ENCODE results near the gene ACAP2. TPM values are rescaled to one million over a fixed set of nuclear protein-coding genes. Genes with fewer than 3 reads are reported as not detected.

ACAP2 gene
- total RNA-seq, 1 experiment from 2014 or later, result 42.9 TPM

- Histone ChIP-seq H3K36me3 (ENCODE audit: control insufficient read depth, insufficient read depth, low read length) (no peaks in the 10 kb centered on the region), H3K9me3 (no peaks in the 10 kb centered on the region), H3K27me3 (replicated peaks; ENCODE audit: control insufficient read depth, insufficient read depth, low read length) (no peaks in the 10 kb centered on the region), H3K4me3 (ENCODE audit: low read depth, low read length) (no peak overlapping the region), H3K4me1 (peaks cover 9% of the 10 kb centered on the region; the same call in 1 of the 2 replicates)
- POLR2A ChIA-PET, result no interaction called here
- intact Hi-C loops (cut with micrococcal nuclease; ENCODE audit: unreplicated experiment), result no loop called here
- Mint-ChIP-seq H3K36me3 (ENCODE audit: insufficient read depth, unreplicated experiment) (no peaks in the 10 kb centered on the region), H3K27ac (ENCODE audit: unreplicated experiment) (no peak overlapping the region), H3K9me3 (ENCODE audit: unreplicated experiment) (no peaks in the 10 kb centered on the region), H3K4me3 (ENCODE audit: unreplicated experiment) (no peak overlapping the region), H3K27me3 (ENCODE audit: insufficient read depth, unreplicated experiment) (no peaks in the 10 kb centered on the region), H3K4me1 (ENCODE audit: low read depth, unreplicated experiment) (peaks cover 6% of the 10 kb centered on the region)
- no peak for DNase-seq
- CTCF ChIA-PET, result no interaction called here
- no peak for TF ChIP-seq CTCF (IDR thresholded peaks at IDR 0.05; ENCODE audit: insufficient read depth in 1 of 2, low read depth in 1 of 2, low read length in 1 of 2, severe bottlenecking in 1 of 2, unreplicated experiment in 1 of 2)
- no TSS peak for BruUV-seq (replicated peaks)
These were observed 5.5 kb upstream of the ACAP2 start for GRCh38 chr3:195448205-195448875.

GRCh38 chr3:195447201-195447600 lies 4.4 kb upstream of the ACAP2 start:
- Mint-ChIP-seq H3K27me3 (ENCODE audit: insufficient read depth, unreplicated experiment) (no peaks in the 10 kb centered on the region), H3K27ac (ENCODE audit: unreplicated experiment) (no peak overlapping the region), H3K4me3 (ENCODE audit: unreplicated experiment) (no peak overlapping the region), H3K36me3 (ENCODE audit: insufficient read depth, unreplicated experiment) (peaks cover 6% of the 10 kb centered on the region), H3K4me1 (ENCODE audit: low read depth, unreplicated experiment) (peaks cover 6% of the 10 kb centered on the region), H3K9me3 (ENCODE audit: unreplicated experiment) (no peaks in the 10 kb centered on the region)
- intact Hi-C loops (cut with micrococcal nuclease; ENCODE audit: unreplicated experiment), result no loop called here
- POLR2A ChIA-PET, result no interaction called here
- TF ChIP-seq CTCF (IDR thresholded peaks at IDR 0.05; ENCODE audit: insufficient read depth in 1 of 2, low read depth in 1 of 2, low read length in 1 of 2, severe bottlenecking in 1 of 2, unreplicated experiment in 1 of 2), result no peak
- Histone ChIP-seq H3K4me3 (ENCODE audit: low read depth, low read length) (no peak overlapping the region), H3K27me3 (replicated peaks; ENCODE audit: control insufficient read depth, insufficient read depth, low read length) (no peaks in the 10 kb centered on the region), H3K36me3 (ENCODE audit: control insufficient read depth, insufficient read depth, low read length) (no peaks in the 10 kb centered on the region), H3K9me3 (no peaks in the 10 kb centered on the region), H3K4me1 (0 out of 2 replicates have a peak, but pooled peaks cover 5% of the 10 kb centered on the region)
- CTCF ChIA-PET, result no interaction called here
- DNase-seq, result no peak
- no TSS peak for BruUV-seq (replicated peaks)

- H3K27ac Mint-ChIP-seq (ENCODE audit: unreplicated experiment), result no peak overlapping the region
- H3K36me3 ChIP-seq (ENCODE audit: control insufficient read depth, insufficient read depth, low read length), result no peaks in the 10 kb centered on the region
- H3K4me1 Mint-ChIP-seq (ENCODE audit: low read depth, unreplicated experiment), result peaks cover 6% of the 10 kb centered on the region
- no TSS peak for BruUV-seq (replicated peaks)
- H3K4me1 ChIP-seq, result peaks cover 7% of the 10 kb centered on the region; the same call in 1 of the 2 replicates
- H3K27me3 ChIP-seq (replicated peaks; ENCODE audit: control insufficient read depth, insufficient read depth, low read length), result no peaks in the 10 kb centered on the region
- no peaks in the 10 kb centered on the region for H3K27me3 Mint-ChIP-seq (ENCODE audit: insufficient read depth, unreplicated experiment)
- intact Hi-C loops (cut with micrococcal nuclease; ENCODE audit: unreplicated experiment), result no loop called here
- H3K4me3 ChIP-seq (ENCODE audit: low read depth, low read length), result no peak overlapping the region
- H3K9me3 Mint-ChIP-seq (ENCODE audit: unreplicated experiment), result no peaks in the 10 kb centered on the region
- no peaks in the 10 kb centered on the region for H3K9me3 ChIP-seq
- POLR2A ChIA-PET, result no interaction called here
- CTCF ChIA-PET, result no interaction called here
- no peak for DNase-seq
- peaks cover 13% of the 10 kb centered on the region for H3K36me3 Mint-ChIP-seq (ENCODE audit: insufficient read depth, unreplicated experiment)
- no peak overlapping the region for H3K4me3 Mint-ChIP-seq (ENCODE audit: unreplicated experiment)
- TF ChIP-seq CTCF (IDR thresholded peaks at IDR 0.05; ENCODE audit: insufficient read depth in 1 of 2, low read depth in 1 of 2, low read length in 1 of 2, severe bottlenecking in 1 of 2, unreplicated experiment in 1 of 2), result no peak
These were observed 3.5 kb upstream of the ACAP2 start for GRCh38 chr3:195446359-195446758.

All from Caco-2 (cell line).